Small intestine (tissue), 7 donors: ENCODE data around the gene PARK7. TPM values are rescaled to one million over a fixed set of nuclear protein-coding genes. Genes with fewer than 3 reads are reported as not detected.

Experiments used
- DNase-seq, 2 donors: peaks; one replicate each; pipeline versions ENCODE4 v3.0.0 to v3.0.0-alpha.2; 2013
- FAIRE-seq: peaks from 2 replicates; lab custom pipeline; 2012; peaks lifted over from hg19 to GRCh38; lab: Jason Lieb, UNC
- H3K27ac ChIP-seq, 3 donors: one replicate each; pipeline ENCODE4 v1.5.1; 2013; ENCODE audit warnings: low read length in 2 of 3, mild to moderate bottlenecking in 2 of 3, control low read depth in 1 of 3, inconsistent platforms in 1 of 3, low read depth in 1 of 3, moderate library complexity in 1 of 3
- H3K27me3 ChIP-seq, 3 donors: one replicate each; pipeline ENCODE4 v1.6.1; 2013; ENCODE audit warnings: low read length in 3 of 3, inconsistent platforms in 1 of 3; ENCODE audit not compliant: control insufficient read depth in 3 of 3, insufficient read depth in 3 of 3
- H3K36me3 ChIP-seq, 3 donors: one replicate each; pipeline ENCODE4 v1.6.1; 2013; ENCODE audit warnings: low read length in 3 of 3, inconsistent platforms in 1 of 3, low read depth in 1 of 3, mild to moderate bottlenecking in 1 of 3, moderate library complexity in 1 of 3; ENCODE audit not compliant: control insufficient read depth in 3 of 3, insufficient read depth in 2 of 3
- H3K4me1 ChIP-seq, 3 donors: one replicate each; pipeline ENCODE4 v1.6.1; 2013; ENCODE audit warnings: low read length in 2 of 3, inconsistent platforms in 1 of 3, low read depth in 1 of 3, mild to moderate bottlenecking in 1 of 3, moderate library complexity in 1 of 3; ENCODE audit not compliant: control insufficient read depth in 3 of 3, insufficient read depth in 2 of 3
- H3K4me3 ChIP-seq, 3 donors: one replicate each; pipeline ENCODE4 v1.5.1; 2013; ENCODE audit warnings: low read length in 3 of 3, control low read depth in 1 of 3, inconsistent platforms in 1 of 3, low read depth in 1 of 3, mild to moderate bottlenecking in 1 of 3, moderate library complexity in 1 of 3
- H3K9me3 ChIP-seq, 2 donors: one replicate each; pipeline ENCODE4 v1.6.1; 2013; ENCODE audit warnings: low read depth in 1 of 2, low read length in 1 of 2; ENCODE audit not compliant: control insufficient read depth in 2 of 2, insufficient read depth in 1 of 2
- WGBS, 3 donors: extraction: QIAGEN DNeasy Blood & Tissue Kit; methylation state at CpG; one replicate each; pipeline ENCODE4 v1.1.7; 2013; 5-methylcytosine and 5-hydroxymethylcytosine counted together
- polyA plus RNA-seq, 4 donors: library from polyadenylated mRNA; stranded (reverse) in 3 of 4; unstranded in 1 of 4; fragments of 200-250 nt in 3 of 4; fragments of 120-200 nt in 1 of 4; gene quantifications; one replicate each; pipeline versions ENCODE4 v1.2.1 to v1.2.3, GENCODE V29; 2013
- donor health status: healthy with polysubstance abuse.
- donor health status: control.
- donor health status: control.
- donor health status: Bipolar disorder and iron deficiency.
- donor health status: healthy.

PARK7 gene
- polyA plus RNA-seq, 4 donors, result 199 to 297 (median 222) TPM

GRCh38 chr1:7991504-7992440 lies 30.3 kb downstream of the PARK7 start:
- H3K4me1 ChIP-seq, result no peaks in the 10 kb centered on the region
- peaks cover 0 to 20% (median 6%) of the 10 kb centered on the region in 3 donors for H3K36me3 ChIP-seq
- no peaks in the 10 kb centered on the region for H3K27me3 ChIP-seq
- H3K27ac ChIP-seq, result no peak overlapping the region
- no peaks in the 10 kb centered on the region for H3K9me3 ChIP-seq
- 93 to 94% (median 93%) methylated on average over 18 of the region's 18 CpGs for WGBS, 3 donors
- FAIRE-seq (no peak), DNase-seq (no peak)
- H3K4me3 ChIP-seq, result no peak overlapping the region

- FAIRE-seq, result no peak
- Histone ChIP-seq H3K4me1 (no peaks in the 10 kb centered on the region), H3K9me3 (no peaks in the 10 kb centered on the region), H3K36me3 (peaks cover 0 to 12% (median under 1%) of the 10 kb centered on the region in 3 donors), H3K4me3 (no peak overlapping the region), H3K27ac (no peak overlapping the region), H3K27me3 (no peaks in the 10 kb centered on the region)
- no peak for DNase-seq
- 95 to 99% (median 95%) methylated on average over 4 of the region's 4 CpGs for WGBS, 3 donors
Observed at GRCh38 chr1:7992885-7993284, 31.4 kb downstream of the PARK7 start.

- no peak for DNase-seq
- FAIRE-seq, result no peak
- Histone ChIP-seq H3K27me3 (no peaks in the 10 kb centered on the region), H3K27ac (no peak overlapping the region), H3K36me3 (peaks cover 0 to 10% (median 0%) of the 10 kb centered on the region in 3 donors), H3K9me3 (no peaks in the 10 kb centered on the region), H3K4me1 (no peaks in the 10 kb centered on the region), H3K4me3 (no peak overlapping the region)
- WGBS, 3 donors, result 87 to 91% (median 89%) methylated on average over 19 of the region's 19 CpGs
Observed at GRCh38 chr1:7993593-7994479, 32.3 kb downstream of the PARK7 start.

- no peaks in the 10 kb centered on the region for H3K27me3 ChIP-seq
- H3K27ac ChIP-seq, result no peak overlapping the region
- 96 to 100% (median 97%) methylated on average over 1 of the region's 1 CpG for WGBS, 3 donors
- H3K4me1 ChIP-seq, result no peaks in the 10 kb centered on the region
- H3K36me3 ChIP-seq, result peaks cover 0 to 8% (median 0%) of the 10 kb centered on the region in 3 donors
- H3K9me3 ChIP-seq, result no peaks in the 10 kb centered on the region
- no peak overlapping the region for H3K4me3 ChIP-seq
- no peak for DNase-seq
- FAIRE-seq, result no peak
Observed at GRCh38 chr1:7994827-7995226, 33.3 kb downstream of the PARK7 start.

- Histone ChIP-seq H3K27ac (no peak overlapping the region), H3K27me3 (no peaks in the 10 kb centered on the region), H3K4me1 (no peaks in the 10 kb centered on the region), H3K9me3 (no peaks in the 10 kb centered on the region), H3K36me3 (peaks cover 0 to 7% (median 0%) of the 10 kb centered on the region in 3 donors), H3K4me3 (no peak overlapping the region)
- FAIRE-seq (no peak), DNase-seq (no peak)
- 97 to 98% (median 97%) methylated on average over 5 of the region's 5 CpGs for WGBS, 3 donors
Observed at GRCh38 chr1:7995437-7995836, 33.9 kb downstream of the PARK7 start.

GRCh38 chr1:8002329-8002910 lies 40.9 kb downstream of the PARK7 start:
- FAIRE-seq, result no peak
- Histone ChIP-seq H3K27me3 (no peaks in the 10 kb centered on the region), H3K9me3 (no peaks in the 10 kb centered on the region), H3K27ac (no peak overlapping the region), H3K4me1 (peaks cover 0 to 18% (median 2%) of the 10 kb centered on the region in 3 donors), H3K4me3 (no peak overlapping the region), H3K36me3 (no peaks in the 10 kb centered on the region)
- WGBS, 3 donors, result 96 to 98% (median 96%) methylated on average over 6 of the region's 6 CpGs
- DNase-seq, result no peak

GRCh38 chr1:8002921-8003320 lies 41.4 kb downstream of the PARK7 start:
- FAIRE-seq (no peak), DNase-seq (no peak)
- Histone ChIP-seq H3K4me3 (no peak overlapping the region), H3K9me3 (no peaks in the 10 kb centered on the region), H3K27ac (no peak overlapping the region), H3K4me1 (peaks cover 0 to 18% (median 2%) of the 10 kb centered on the region in 3 donors), H3K27me3 (no peaks in the 10 kb centered on the region), H3K36me3 (no peaks in the 10 kb centered on the region)
- 94 to 100% (median 95%) methylated on average over 4 of the region's 4 CpGs for WGBS, 3 donors
